ENCODE measurements around the gene USP34. TPM values are rescaled to one million over a fixed set of nuclear protein-coding genes. Genes with fewer than 3 reads are reported as not detected.

USP34 gene
- total RNA-seq, 1 experiment from 2014 or later = 76.3 TPM

DNA sequence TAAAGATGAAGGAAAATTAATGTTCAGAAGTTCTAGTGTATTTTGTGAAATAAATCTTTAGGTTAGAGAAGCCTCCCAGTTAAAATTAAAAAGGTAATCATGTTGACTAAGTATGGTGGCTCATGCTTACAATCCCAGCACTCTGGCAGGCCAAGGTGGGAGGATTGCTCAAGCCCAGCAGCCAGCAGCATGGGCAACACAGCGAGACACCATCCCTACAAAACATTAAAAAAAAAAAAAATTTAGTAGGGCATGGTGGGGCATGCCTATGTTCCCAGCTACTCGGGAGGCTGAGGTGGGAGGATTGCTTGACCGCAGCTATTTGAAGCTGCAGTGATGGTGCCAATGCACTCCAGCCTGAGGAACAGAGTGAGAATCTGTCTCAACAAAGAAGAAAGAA, 49.4 kb upstream of the USP34 start:
- DNase-seq (ENCODE audit: low read depth, low spot score) (no peak), ATAC-seq (no peak)
- Histone ChIP-seq H3K36me3 (ENCODE audit: control insufficient read depth in 1 of 2, insufficient read depth in 2 of 2, low read length in 2 of 2) (peaks cover 30 to 48% of the 10 kb centered on the region in 2 experiments), H4K20me1 (ENCODE audit: insufficient read depth) (peaks cover 37% of the 10 kb centered on the region; the same call in 1 of the 2 replicates), H2AFZ (ENCODE audit: low read depth, low read length, poor library complexity, severe bottlenecking) (no peak overlapping the region), H3K4me2 (ENCODE audit: low read length) (no peak overlapping the region), H3K79me2 (ENCODE audit: insufficient read depth, low read length) (peaks cover 100% of the 10 kb centered on the region), H3K9me2 (ENCODE audit: insufficient read depth) (no peaks in the 10 kb centered on the region), H3K9ac (ENCODE audit: low read length) (no peak overlapping the region), H3K27ac (ENCODE audit: low read depth, low read length) (no peak overlapping the region), H3K27me3 (ENCODE audit: insufficient read depth, low read length) (no peaks in the 10 kb centered on the region), H3K4me3 (replicated peaks in 1 of 2; ENCODE audit: low read depth in 1 of 2, low read length in 2 of 2) (no peak overlapping the region), H3K9me3 (ENCODE audit: control insufficient read depth in 1 of 2, insufficient read depth in 1 of 2, low read depth in 1 of 2, low read length in 2 of 2) (no peaks in the 10 kb centered on the region), H3K4me1 (ENCODE audit: control insufficient read depth in 1 of 2, insufficient read depth in 2 of 2, low read length in 2 of 2) (no peaks in the 10 kb centered on the region)
- intact Hi-C loops (cut with micrococcal nuclease) = no loop called here
- ChIA-PET POLR2A (no interaction called here), CTCF (no interaction called here), RAD21 (ENCODE audit: low non-redundant PET in 1 of 2, low total read pairs in 2 of 2, uncharacterized antibody in 2 of 2, unreplicated experiment in 2 of 2) (no interaction called here)
- no TSS peak for BruUV-seq (replicated peaks)
- TF ChIP-seq, protein P1, sequence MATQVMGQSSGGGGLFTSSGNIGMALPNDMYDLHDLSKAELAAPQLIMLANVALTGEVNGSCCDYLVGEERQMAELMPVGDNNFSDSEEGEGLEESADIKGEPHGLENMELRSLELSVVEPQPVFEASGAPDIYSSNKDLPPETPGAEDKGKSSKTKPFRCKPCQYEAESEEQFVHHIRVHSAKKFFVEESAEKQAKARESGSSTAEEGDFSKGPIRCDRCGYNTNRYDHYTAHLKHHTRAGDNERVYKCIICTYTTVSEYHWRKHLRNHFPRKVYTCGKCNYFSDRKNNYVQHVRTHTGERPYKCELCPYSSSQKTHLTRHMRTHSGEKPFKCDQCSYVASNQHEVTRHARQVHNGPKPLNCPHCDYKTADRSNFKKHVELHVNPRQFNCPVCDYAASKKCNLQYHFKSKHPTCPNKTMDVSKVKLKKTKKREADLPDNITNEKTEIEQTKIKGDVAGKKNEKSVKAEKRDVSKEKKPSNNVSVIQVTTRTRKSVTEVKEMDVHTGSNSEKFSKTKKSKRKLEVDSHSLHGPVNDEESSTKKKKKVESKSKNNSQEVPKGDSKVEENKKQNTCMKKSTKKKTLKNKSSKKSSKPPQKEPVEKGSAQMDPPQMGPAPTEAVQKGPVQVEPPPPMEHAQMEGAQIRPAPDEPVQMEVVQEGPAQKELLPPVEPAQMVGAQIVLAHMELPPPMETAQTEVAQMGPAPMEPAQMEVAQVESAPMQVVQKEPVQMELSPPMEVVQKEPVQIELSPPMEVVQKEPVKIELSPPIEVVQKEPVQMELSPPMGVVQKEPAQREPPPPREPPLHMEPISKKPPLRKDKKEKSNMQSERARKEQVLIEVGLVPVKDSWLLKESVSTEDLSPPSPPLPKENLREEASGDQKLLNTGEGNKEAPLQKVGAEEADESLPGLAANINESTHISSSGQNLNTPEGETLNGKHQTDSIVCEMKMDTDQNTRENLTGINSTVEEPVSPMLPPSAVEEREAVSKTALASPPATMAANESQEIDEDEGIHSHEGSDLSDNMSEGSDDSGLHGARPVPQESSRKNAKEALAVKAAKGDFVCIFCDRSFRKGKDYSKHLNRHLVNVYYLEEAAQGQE (IDR thresholded peaks at IDR 0.05; ENCODE audit: low read depth) = no peak
- TF ChIP-seq RAD21 (IDR thresholded peaks at IDR 0.05; ENCODE audit: low read depth) (no peak), FOSL1 (IDR thresholded peaks at IDR 0.05; ENCODE audit: low read depth) (no peak), POLR2AphosphoS5 (IDR thresholded peaks at IDR 0.05; ENCODE audit: low read depth, low read length) (no peak), JUND (IDR thresholded peaks at IDR 0.05) (no peak), ZFX (IDR thresholded peaks at IDR 0.05) (no peak), EZH2phosphoT487 (IDR thresholded peaks at IDR 0.05; ENCODE audit: borderline replicate concordance) (no peak)
- TF ChIP-seq, protein P2, sequence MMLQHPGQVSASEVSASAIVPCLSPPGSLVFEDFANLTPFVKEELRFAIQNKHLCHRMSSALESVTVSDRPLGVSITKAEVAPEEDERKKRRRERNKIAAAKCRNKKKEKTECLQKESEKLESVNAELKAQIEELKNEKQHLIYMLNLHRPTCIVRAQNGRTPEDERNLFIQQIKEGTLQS (IDR thresholded peaks at IDR 0.05) = no peak

Measured in HCT116 (cell line).